ENCODE results near the gene SIPA1L2.

Gene SIPA1L2

DNA sequence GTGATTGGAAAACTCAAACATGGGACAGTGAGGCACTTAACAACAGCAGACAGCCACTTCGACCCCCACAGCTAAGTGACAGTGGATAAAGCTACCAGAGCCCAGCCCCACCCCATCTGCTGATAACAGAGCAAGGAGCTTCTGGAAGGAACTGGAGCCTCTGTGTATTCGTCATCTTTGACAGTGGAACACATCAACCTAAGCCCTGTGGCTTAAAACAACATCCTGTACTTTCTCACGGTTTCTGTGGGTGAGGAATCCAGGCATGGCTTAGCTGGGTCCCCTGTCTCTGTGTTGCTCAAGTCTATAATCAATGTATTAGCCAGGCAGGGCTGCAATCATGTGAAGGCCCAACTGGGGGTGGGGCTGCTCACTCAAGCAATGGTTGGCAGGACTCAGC is 18.4 kb upstream of the SIPA1L2 start:
- no peak for DNase-seq (ENCODE audit: low spot score)

DNA sequence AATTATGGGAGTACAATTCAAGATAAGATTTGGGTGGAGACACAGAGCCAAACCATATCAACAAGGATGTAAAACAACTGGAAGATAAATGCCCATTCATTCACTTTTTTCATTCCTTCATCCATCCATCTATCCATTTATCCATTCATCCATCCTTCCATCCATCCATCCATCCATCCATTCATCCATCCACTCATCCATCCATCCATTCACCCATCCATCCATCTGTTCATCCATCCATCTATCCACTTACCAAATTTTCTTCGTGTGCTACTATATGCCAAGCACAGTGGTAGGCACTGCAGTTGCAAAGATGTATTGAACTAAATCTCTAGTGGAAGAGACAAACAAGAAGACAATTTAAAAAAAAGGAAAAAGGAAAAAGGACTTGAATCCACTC is 14.3 kb upstream of the SIPA1L2 start:
- DNase-seq (ENCODE audit: low spot score): no peak

DNA sequence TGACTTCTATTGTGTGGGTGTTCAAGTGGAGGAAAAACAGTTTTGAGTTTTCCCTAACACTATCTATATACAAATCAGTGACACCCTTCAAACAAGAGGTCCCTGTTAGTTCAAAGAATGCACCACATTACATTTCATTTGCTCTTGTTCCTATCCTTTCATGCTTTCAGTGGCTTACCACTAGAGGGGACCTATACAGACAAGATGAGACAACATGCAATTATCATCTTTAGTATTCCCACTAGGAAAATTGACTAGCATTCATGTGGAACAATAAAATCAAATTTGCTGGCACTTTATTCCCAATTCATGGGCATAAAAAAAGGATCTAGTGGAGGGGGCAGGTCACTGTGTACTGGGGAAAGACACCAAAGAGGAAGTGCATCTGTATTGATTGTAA is 13.3 kb upstream of the SIPA1L2 start:
- no peak for DNase-seq (ENCODE audit: low spot score)

DNA sequence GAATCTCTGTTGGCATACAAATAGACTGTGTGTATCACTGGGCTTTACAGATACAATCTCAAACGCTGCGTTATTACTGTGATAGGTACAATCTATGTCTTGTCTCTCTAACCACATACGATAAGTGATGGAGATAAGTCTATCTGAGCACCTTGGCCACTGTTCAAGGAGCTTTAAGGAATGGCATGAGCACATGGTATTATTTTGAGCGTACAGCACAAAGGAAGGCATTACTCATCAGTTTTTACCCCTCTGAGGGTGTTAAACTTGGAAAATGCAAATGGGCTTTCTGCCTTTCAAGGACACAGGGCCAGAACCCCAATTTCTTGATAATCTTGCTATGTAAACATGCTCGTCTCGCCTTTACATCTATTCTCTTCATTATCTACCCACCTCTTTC is 11.6 kb upstream of the SIPA1L2 start:
- no peak for DNase-seq (ENCODE audit: low spot score)

DNA sequence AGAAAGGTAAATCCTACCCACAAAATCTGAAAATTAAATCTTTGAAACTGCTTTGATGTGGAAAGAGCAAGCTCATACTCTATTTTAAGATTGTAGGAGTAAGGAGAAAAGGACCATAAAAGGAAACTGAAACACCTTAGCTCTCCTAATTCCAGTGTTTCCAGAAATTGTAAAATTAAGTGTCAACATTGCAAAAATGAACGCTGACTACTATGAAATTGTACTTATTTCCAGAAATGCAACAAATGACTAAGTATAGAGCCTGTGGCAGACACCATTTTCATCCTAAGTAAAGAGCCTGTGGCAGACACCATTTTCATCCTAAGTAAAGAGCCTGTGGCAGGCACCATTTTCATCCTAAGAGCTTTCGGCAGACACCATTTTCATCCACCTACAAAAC is 6.9 kb upstream of the SIPA1L2 start:
- no peak for DNase-seq (ENCODE audit: low spot score)

DNA sequence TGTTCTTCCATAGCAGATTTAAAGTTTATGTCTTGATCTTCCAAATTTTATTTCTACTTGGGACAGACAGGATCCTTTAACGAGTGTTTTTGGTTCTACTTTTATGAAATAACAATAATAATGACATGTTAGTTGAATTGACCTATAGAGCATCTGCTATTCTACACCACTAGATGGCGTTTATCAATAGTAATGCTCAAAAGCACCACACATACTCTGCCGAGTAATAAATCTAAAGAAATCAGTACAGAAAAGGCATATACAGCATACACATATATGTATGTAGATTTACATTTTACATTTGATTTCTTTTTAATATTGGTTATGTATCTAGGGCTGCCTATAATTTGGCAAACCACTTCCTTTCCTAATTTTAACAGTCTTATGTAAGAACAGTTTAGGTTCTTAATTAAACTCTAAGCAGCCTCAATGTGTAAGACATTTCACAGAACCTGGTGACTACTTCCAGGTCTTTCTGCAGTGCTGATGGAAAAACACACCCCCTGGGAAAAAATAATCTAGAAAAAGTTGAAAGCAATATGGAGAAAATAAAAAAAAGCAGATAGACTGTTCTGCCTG is 5.9 kb upstream of the SIPA1L2 start:
- DNase-seq (ENCODE audit: low spot score): no peak

DNA sequence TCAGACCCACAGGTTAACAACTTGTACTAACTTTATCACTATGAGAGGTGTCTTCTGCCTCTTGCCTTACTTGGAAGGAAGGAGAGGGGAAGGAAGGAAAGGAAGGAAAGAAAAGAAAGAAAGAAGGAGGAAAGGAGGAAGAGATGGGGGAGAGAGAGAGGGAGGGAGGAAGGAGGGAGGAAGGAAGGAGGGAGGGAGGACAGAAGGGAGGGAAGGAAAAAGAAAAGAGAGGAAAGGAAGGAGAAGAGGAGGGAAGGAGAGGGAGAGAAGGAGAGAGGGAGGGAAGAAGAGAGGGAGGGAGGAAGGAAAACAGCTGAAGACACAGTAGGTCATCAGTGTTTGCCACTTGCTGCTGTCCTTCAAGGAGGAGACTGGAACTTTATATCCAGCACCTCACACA is 5.3 kb upstream of the SIPA1L2 start:
- no peak for DNase-seq (ENCODE audit: low spot score)

DNA sequence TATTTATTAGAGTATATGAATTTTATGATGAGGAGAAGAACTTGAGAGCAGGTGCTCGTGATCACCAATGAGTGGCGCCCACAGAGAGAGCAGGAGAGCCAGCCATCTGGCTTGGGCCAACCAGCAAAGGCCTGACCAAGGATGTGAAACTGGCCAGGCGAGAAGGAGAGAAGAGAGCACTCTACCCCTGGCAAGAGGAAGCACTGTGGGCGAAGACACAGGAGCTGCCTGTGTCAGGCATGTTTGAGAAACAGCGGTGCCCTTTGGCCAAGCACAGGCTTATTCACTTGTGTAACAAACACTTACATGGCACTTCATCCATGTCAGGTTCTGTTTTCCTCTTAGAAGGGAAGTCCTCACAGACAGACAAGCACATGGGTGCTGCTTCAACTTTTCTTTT is 4.2 kb upstream of the SIPA1L2 start:
- no peak for DNase-seq (ENCODE audit: low spot score)

DNA sequence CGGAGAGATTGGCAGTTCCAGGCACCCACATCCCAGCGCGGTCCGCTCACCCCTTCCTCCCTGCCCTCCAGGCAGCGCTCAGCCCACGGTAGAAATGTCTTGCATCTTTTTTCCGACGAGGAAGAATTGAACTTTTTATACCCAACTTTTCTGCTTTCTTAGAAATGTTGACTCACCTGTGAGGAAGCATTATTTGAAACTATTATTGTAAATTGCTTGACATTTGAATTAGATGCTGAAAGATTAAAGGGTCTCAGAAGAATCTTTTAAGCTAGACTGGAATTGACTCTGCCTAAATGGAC is 912 bp upstream of the SIPA1L2 start:
- DNase-seq (ENCODE audit: low spot score): no peak

DNA sequence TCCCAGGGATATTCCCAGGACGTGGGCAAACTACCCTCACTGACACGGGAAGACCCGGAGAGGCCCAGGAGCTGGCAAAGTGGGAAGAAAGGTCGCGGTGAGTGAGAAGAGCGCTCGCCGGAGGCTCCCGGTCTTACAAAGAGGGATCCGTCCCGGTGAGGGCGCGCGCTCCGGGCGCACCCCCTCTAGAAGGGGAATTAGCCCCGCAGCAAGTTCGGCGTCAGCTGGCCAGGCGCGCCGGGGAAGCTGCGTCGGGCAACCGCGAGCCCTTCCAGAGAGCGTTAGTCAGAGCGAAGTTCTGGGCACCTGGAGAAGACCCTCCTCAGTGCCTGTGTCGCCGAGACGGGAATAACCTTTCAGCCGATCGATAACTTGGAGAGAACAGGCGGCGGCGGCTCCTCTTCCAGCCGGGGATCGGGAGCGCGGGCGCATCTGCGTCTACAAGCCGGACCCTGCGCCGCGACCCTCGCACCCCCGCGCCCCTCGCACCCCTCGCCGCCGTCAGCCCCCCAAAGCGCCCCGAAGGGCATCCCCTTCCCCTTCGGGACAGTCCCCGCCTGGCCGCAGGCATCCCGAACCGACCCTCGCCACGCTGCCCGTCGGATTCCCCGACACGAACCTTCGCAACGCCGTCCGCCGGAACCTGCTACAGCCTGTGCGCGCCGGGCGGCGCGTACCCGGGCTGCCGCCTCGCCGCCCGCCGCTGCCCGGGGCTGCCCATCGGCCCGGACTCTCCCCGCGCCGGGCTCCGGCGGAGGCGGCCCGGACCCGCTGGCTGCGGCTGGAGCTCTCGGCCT is 485 bp downstream of the SIPA1L2 start:
- DNase-seq (ENCODE audit: low spot score): peak; percentile 72

DNA sequence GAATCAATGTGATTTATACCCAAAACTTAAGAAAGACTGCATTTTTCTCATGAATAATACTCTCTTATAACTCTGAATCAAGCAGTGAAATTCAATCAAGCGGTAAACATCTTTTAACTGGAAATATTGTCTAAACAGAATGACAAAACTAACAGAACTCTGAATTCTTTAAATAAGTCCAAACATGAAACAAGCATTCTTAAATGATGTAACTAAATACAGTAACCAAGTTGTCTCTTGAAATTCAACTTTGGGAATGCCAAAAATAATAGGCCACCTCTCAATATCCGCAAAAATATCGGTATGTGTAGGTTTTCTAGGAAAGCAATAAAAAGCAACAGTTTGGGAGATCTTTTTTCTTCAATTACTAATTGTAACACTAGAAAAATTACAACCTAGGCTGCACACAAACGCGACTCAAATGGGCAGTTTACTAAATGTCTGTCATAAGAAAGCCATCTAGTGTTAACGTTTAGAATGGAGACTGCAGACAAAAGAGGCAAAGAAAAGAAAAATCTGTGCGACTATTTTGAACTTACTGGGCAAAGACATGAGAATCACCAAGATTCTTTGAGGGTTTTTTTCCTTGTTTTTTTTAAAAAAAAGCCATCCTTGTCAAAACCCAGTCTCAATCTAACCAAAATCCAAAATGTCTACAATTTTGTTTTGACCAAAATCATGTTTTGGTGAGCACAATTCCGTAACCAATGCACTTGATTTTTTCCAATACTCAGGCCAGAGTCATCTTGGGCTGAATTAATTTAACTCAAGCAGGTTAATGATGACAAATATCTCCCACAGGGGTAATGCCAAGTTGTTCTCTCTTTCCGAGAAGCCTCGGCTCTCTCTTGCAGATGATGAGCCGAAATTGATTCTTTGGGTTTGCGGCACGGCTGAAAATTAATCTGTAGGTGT is 1.3 kb downstream of the SIPA1L2 start:
- DNase-seq (ENCODE audit: low spot score): no peak

DNA sequence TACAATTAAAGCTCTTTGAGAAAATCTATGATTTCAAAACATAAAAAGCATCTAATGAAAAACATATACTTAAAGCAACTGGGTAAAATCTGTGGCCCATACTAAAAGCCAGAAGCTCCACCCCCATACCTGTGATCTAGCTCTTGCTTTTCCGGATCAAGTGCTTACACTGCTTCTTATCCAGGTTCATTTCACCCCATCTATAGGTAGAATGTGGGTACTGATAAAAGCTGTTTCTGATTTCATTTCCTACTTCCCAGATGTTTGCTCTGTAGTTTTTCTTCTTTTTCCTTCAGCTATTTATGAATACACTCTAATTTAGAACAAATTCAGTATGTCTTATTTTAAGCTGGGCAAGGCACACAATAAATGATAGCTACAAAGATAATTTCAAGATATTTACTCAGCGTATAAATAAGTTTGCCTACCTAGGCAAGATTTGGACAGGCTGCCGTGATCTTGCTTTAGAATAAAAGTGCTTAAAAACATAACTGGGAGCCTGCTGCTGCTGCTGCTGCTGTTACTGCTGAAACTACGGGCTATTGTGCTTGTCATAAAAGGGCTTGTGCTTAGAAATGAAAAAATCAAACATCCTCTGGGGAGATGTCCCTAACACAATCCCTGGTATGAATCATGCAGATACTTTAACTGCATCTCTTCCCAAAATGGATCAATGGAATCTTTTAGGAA is 2.1 kb downstream of the SIPA1L2 start:
- DNase-seq (ENCODE audit: low spot score): no peak

DNA sequence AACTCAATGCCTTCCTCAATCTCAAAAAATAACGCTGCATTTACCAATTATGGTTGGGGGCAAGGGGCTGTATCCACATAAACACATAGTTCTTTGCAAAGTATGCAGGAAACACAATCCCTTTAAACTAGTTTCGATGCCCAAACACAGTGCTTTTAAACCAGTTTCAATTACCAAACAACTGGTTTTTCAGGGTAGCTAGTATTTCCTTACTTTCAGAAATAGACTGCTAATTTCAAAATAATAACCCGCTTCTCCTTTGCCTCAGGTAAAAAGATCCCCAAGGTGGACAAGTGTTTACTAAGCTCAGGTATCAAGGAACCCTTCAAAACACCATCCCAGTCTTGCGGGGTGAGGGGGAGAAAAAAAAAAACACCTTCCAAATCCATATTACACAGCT is 2.8 kb downstream of the SIPA1L2 start:
- no peak for DNase-seq (ENCODE audit: low spot score)

DNA sequence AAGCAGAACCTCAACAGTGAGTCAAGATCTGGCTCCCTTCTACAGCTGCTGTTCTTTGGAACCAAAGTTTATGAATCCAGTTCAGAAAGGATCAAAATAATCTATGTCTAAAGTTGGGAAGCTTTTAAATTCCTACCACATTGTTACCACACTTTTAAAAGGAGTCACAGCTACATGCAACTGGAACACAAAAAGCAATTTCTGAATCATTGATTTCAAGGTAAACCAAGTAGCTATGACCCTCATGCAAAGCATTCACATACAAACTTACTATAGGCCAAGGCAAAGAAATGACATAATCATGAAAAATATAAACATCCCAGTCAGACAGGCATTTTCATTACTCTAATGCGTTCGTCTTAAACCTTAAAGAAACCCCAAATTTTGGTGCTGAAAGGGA is 3.5 kb downstream of the SIPA1L2 start:
- DNase-seq (ENCODE audit: low spot score): no peak

DNA sequence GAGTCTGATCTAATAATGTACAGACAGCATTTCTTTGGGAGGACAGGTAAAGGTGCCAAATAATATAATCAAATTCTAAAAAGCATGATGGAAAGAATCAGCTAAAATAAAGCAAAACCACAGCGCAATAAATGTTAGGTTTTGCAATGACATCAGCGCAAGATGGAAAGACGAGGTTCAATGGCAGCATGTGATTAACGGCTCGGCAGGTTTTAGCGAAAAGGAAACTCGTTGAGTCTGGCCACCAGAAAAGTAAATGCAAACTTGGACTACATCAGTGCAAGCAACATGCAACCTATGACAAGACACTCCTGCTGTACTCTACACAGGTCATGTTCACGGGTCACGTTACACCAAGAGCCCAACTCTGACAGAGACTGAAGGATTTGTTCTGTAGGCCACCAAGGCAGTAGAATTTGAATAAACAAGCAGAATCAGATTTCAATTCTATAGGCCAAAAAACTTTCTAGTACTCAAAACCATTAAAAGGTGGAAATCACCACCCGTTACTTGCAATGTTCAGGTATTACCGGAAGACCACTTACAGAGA is 4.5 kb downstream of the SIPA1L2 start:
- DNase-seq (ENCODE audit: low spot score): no peak

DNA sequence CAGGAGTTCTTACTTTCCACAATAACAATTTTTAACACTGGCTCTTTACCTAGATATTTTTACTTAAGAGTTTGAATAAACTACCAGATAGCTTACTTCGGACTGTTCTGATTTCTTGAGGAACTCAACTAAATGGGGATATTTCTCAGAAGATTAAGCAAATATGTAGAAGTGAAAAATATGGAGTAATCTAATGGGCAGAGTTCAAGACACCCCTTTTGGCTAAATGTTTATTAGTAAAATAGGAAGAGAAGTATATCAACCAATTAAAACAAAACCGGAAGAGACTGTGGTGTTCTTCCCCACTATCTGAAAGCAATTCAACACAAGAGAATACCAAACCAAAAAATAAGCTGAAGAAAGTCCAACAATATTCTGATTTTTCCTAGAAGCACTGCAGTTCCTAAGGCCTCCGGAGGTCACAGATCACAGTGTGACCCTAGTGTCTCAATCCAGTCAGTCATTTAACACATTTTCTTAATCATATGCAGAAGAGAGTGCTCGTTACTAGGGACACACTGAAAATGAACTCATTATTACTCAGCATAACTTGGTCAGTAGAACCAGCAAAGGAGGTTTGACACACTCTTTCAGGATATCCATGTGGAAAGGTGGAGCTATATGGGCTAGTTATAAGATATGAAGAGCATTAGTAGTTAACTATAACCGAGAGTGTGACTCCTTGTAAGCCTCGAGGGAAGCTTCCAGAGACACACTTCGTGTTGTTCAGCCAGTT is 5.2 kb downstream of the SIPA1L2 start:
- DNase-seq (ENCODE audit: low spot score): no peak

DNA sequence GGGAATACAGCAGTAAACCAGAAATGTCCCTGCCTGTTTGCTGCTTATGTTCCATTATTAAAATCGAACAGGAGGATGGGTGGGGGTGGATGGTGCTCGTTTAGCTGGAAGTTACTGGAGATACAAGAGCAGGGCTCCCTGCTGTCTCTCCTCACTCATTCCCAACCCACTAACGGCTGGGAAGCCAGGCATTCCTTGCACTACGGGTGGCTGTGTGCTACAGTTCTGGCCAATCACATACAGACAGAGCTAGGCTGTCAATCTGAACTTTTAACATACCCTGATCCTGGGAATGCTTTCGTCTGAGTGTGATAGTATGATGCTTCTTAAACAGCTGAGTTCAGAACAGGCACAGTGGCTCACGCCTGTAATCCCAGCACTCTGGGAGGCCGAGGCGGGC is 7.0 kb downstream of the SIPA1L2 start:
- DNase-seq (ENCODE audit: low spot score): no peak

DNA sequence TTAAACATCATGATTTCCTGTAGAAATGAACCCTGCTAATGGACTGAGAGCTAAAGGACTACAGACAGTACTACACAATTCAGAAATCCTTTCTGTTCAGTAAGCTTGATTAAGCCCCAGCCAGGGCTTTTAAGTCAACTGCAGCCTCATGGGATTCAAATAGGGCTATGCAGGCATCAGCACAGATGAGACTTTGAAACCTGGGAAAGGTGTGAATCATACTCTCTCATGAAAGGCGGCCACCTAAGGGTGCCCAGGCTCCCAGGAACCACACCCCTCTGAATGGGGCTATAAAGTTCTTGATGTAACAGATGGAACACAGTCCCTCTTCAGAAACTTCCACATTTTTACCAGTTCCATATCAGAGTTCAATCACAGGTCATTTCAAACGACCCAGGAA is 7.6 kb downstream of the SIPA1L2 start:
- DNase-seq (ENCODE audit: low spot score): no peak

DNA sequence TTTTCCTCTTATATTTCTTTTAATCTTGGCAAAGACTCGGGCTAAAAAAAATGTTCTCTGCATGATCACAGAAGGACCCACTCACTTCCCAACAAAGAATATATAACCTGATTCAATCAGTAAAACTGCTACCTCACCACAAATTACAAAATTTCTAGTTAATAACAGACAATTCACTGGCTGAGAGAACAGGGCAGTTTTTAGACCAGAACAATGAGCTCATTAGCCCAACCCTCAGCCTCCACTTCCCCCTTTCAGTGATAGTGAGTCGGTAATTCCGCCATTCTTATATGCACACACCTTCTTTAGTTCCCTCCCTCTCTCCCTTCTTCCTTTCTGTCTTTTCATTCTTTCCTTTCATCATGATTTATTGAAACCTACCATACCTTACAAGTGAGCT is 8.9 kb downstream of the SIPA1L2 start:
- DNase-seq (ENCODE audit: low spot score): no peak

DNA sequence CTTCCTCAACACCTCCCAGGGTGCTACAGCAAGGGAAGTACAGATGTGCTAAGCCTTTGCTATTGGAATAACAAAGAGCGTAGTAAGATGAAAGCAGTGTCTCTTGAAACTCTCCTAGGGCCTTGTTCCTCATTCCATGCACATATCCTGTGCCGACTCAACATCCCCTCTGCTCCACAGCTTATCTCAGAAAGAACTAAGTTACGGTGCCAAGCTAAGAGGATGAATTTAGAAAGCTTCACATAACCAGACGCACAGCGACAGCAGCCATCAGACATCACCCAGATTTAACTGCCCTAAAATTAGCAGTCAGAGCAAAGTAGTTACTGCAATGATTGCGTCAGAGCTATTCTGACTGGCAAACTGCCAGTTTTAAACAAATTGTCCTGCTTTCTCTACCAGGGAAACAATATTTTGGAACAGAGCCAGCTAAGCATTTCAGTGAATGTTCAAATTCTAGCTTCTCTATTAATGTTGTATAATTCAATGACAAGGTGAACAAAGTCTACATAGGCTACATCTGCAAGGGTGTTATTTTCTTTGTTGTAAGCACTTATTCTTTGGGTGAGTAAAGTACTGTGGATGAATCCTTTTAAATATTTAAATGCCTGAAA is 9.5 kb downstream of the SIPA1L2 start:
- DNase-seq (ENCODE audit: low spot score): no peak

DNA sequence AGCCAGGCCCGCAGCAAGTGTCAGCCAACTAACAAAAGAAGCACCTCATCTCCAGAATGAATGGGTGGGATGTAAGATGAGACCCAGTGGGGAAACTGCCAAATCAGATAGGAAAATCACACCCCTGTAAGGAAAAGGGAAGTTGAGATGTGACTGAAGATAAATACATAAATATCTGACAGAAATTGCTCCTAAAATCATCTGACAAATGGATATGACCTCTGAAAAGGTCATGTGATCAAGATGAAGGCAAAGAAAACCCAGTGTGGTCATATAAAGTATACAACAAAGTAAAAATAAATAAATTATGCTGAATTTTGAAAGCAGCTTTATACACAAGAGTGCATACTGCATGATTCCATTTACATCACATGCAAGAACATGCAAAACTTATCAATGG is 12.7 kb downstream of the SIPA1L2 start:
- no peak for DNase-seq (ENCODE audit: low spot score)

All from left forelimb (tissue), 1 donor.